K562 (cell line): ENCODE results near the gene AICDA. TPM values are rescaled to one million over a fixed set of nuclear protein-coding genes. Genes with fewer than 3 reads are reported as not detected.

Experiments used
- ATAC-seq: fragments of 200-7000 bp; cut with Tn5 transposase; 3 replicates; pipeline ENCODE4 v1.9.1; 2020; ENCODE audit warnings: moderate library complexity
- BruUV-seq: library from RNA; stranded (reverse); fragments of 400-500 nt; replicated peaks from 2 replicates; lab custom pipeline; 2021; lab: Mats Ljungman, UMichigan
- CTCF ChIA-PET: fragments of 300-600 bp; formaldehyde crosslinking; extraction: SDS; loops from one replicate; lab custom pipeline; 2021; ENCODE audit warnings: low intra/inter-chr PET ratio; lab: Yijun Ruan, JAX
- POLR2A ChIA-PET: fragments of 300-600, 350-650 bp; sonication (Branson Sonifier 250); formaldehyde crosslinking; extraction: SDS; loops from one replicate; lab custom pipeline; 2021; ENCODE audit warnings: antibody characterized with exemption, inconsistent platforms; lab: Yijun Ruan, JAX
- DNase-seq, 4 experiments: peaks; one replicate each; pipeline versions ENCODE4 v3.0.0 to v3.0.0-alpha.2; 2011 to 2018; ENCODE audit warnings: low spot score in 3 of 4, mixed read lengths in 3 of 4; ENCODE audit errors: extremely low read depth in 1 of 4
- FAIRE-seq: peaks from 2 replicates; lab custom pipeline; 2011; peaks lifted over from hg19 to GRCh38; lab: Jason Lieb, UNC
- H2AFZ ChIP-seq: 2 replicates; pipeline ENCODE4 v1.6.0; 2011; ENCODE audit warnings: low read depth, low read length, control low read depth, inconsistent platforms
- H3K27ac ChIP-seq: fragments of 200-600 bp; 3 replicates; pipeline ENCODE4 v1.8.0; 2011; ENCODE audit warnings: low read depth, mild to moderate bottlenecking, control low read depth, inconsistent platforms, low read length, moderate library complexity, mixed read lengths; ENCODE audit errors: extremely low read depth
- H3K27me3 ChIP-seq, 2 experiments: fragments of 300-600 bp in 1 of 2; 2 replicates in 1 of 2; 3 replicates in 1 of 2; pipeline versions ENCODE4 v1.6.0 to v1.8.0; 2011; ENCODE audit warnings: inconsistent platforms in 2 of 2, low read length in 2 of 2, mild to moderate bottlenecking in 1 of 2, mixed read lengths in 1 of 2, moderate library complexity in 1 of 2; ENCODE audit not compliant: control insufficient read depth in 2 of 2, insufficient read depth in 2 of 2
- H3K36me3 ChIP-seq: fragments of 300-600 bp; 3 replicates; pipeline ENCODE4 v1.8.0; 2011; ENCODE audit warnings: mild to moderate bottlenecking, low read length, inconsistent platforms; ENCODE audit not compliant: control insufficient read depth, insufficient read depth
- H3K4me1 ChIP-seq, 2 experiments: fragments of 200-600 bp in 1 of 2; replicated peaks in 1 of 2; 2 replicates in 1 of 2; 3 replicates in 1 of 2; pipeline versions ENCODE4 v1.5.1 to v1.8.0; 2011; ENCODE audit warnings: inconsistent platforms in 2 of 2, low read length in 2 of 2, mild to moderate bottlenecking in 1 of 2, mixed read lengths in 1 of 2, moderate library complexity in 1 of 2; ENCODE audit not compliant: control insufficient read depth in 2 of 2, insufficient read depth in 2 of 2
- H3K4me2 ChIP-seq: 2 replicates; pipeline ENCODE4 v1.6.1; 2011; ENCODE audit warnings: low read length, control low read depth, inconsistent platforms, mixed read lengths; ENCODE audit not compliant: insufficient read depth
- H3K4me3 ChIP-seq: fragments of 200-600 bp; sonication (generic), shearing (Covaris generic); 2 replicates; pipeline ENCODE4 v1.5.1; 2016; ENCODE audit warnings: control low read depth, inconsistent platforms
- H3K79me2 ChIP-seq: fragments of 200-600 bp; 3 replicates; pipeline ENCODE4 v1.8.0; 2011; ENCODE audit warnings: low read length, inconsistent platforms; ENCODE audit not compliant: control insufficient read depth, insufficient read depth
- H3K9ac ChIP-seq, 2 experiments: 2 replicates each; pipeline versions ENCODE4 v1.6.0 to v1.6.1; 2011; ENCODE audit warnings: low read depth in 2 of 2, low read length in 2 of 2, control low read depth in 1 of 2, inconsistent platforms in 1 of 2, mild to moderate bottlenecking in 1 of 2, mixed read lengths in 1 of 2; ENCODE audit not compliant: insufficient read depth in 1 of 2
- H3K9me1 ChIP-seq: one replicate; pipeline ENCODE4 v1.6.0; 2011; ENCODE audit warnings: inconsistent platforms, mild to moderate bottlenecking, low read length, moderate library complexity; ENCODE audit not compliant: control insufficient read depth, insufficient read depth
- H3K9me3 ChIP-seq: replicated peaks from 2 replicates; pipeline ENCODE4 v1.5.1; 2011; ENCODE audit warnings: low read depth, low read length, inconsistent platforms; ENCODE audit not compliant: control insufficient read depth, insufficient read depth
- H4K20me1 ChIP-seq: replicated peaks from 2 replicates; pipeline ENCODE4 v1.6.1; 2011; ENCODE audit warnings: low read length, inconsistent platforms, mixed read lengths; ENCODE audit not compliant: control insufficient read depth, insufficient read depth
- ATF6 ChIP-seq: sonication (generic); formaldehyde crosslinking; IDR thresholded peaks from 2 replicates; pipeline ENCODE4 v1.4.0; 2020; ENCODE audit warnings: mild to moderate bottlenecking, missing genetic modification reagents
- BCL6 ChIP-seq: fragments of 250-450 bp; sonication (Bioruptor Pico); IDR thresholded peaks from 2 replicates; pipeline ENCODE4 v1.4.0; 2020
- BRF2 ChIP-seq: IDR thresholded peaks from 3 replicates; pipeline ENCODE4 v1.6.1; 2011; ENCODE audit warnings: borderline replicate concordance, mild to moderate bottlenecking; ENCODE audit not compliant: insufficient read length, insufficient read depth
- CREBBP ChIP-seq: IDR thresholded peaks from one replicate; pipeline ENCODE4 v1.6.1; 2012; ENCODE audit warnings: low read depth, mild to moderate bottlenecking, control low read depth, inconsistent platforms, low read length
- TSC22D4 ChIP-seq: fragments of 450-650 bp; IDR thresholded peaks from 2 replicates; pipeline ENCODE4 v1.6.1; 2016; ENCODE audit warnings: missing genetic modification characterization, missing biosample characterization, control low read depth
- ZNF174 ChIP-seq: fragments of 250-450 bp; sonication (Bioruptor Pico); IDR thresholded peaks from 2 replicates; pipeline ENCODE4 v1.4.0; 2020; ENCODE audit warnings: mild to moderate bottlenecking
- ZNF24 ChIP-seq: fragments of 450-650 bp; IDR thresholded peaks from 2 replicates; pipeline ENCODE4 v1.6.1; 2016
- ZNF395 ChIP-seq: fragments of 200-800 bp; sonication (Bioruptor generic); IDR thresholded peaks from 2 replicates; pipeline ENCODE4 v1.6.1; 2017; ENCODE audit warnings: missing genetic modification characterization, missing compliant biosample characterization
- ZNF655 ChIP-seq: fragments of 250-450 bp; sonication (Bioruptor Pico); IDR thresholded peaks from 2 replicates; pipeline ENCODE4 v1.5.0; 2021
- ZNF695 ChIP-seq: fragments of 450-650 bp; formaldehyde crosslinking; IDR thresholded peaks from 2 replicates; pipeline ENCODE4 v1.4.0; 2020; ENCODE audit warnings: mild to moderate bottlenecking, moderate library complexity
- WGBS: fragments of 100-300 bp; shearing (Covaris generic); methylation state at CpG from one replicate; pipeline ENCODE4 v1.1.6; 2016; ENCODE audit warnings: low coverage, mixed read lengths; ENCODE audit not compliant: insufficient coverage; ENCODE audit errors: missing lambda C conversion rate; 5-methylcytosine and 5-hydroxymethylcytosine counted together
- in situ Hi-C: fragments of 300-500 bp; cut with MboI; formaldehyde crosslinking; loops from 4 replicates; pipeline ENCODE4 v1.15.0; 2018; ENCODE audit warnings: inconsistent platforms, mixed read lengths
- intact Hi-C: fragments of 100-400 bp; cut with micrococcal nuclease; formaldehyde crosslinking; loops from 2 replicates; pipeline ENCODE4 v1.14.2; 2022
- polyA plus RNA-seq, 8 experiments: library from polyadenylated mRNA; depleted of rRNA in 4 of 8; stranded (reverse) in 5 of 8; unstranded in 3 of 8; fragments of >200 nt; fragmentation: Nextera tagmentation in 2 of 8; fragmentation: Illumina TruSeq in 1 of 8; extraction: Ambion mirVana in 2 of 8; extraction: Trizol in 1 of 8; gene quantifications; 2 replicates each; pipeline versions ENCODE4 v1.2.1 to v1.2.3, GENCODE V29; 2011 to 2014; ENCODE audit warnings: inconsistent platforms in 1 of 8, missing spikeins in 1 of 8
- total RNA-seq, 7 experiments: library from RNA; depleted of rRNA in 6 of 7; stranded (reverse); fragments of >200 nt in 6 of 7; fragmentation: Illumina TruSeq in 2 of 7; extraction: Trizol in 2 of 7; gene quantifications; 2 replicates each; pipeline versions ENCODE4 v1.2.1 to v1.2.3, GENCODE V29; 2011 to 2021; ENCODE audit warnings: low replicate concordance in 1 of 7
- TF ChIP-seq, protein P1 (sequence below), 2 experiments: fragments of 450-650 bp in 1 of 2; sonication (generic) in 1 of 2; formaldehyde crosslinking in 1 of 2; IDR thresholded peaks in 1 of 2; conservative IDR thresholded peaks in 1 of 2; 2 replicates each; pipeline versions ENCODE4 v1.6.1 to v1.8.1; 2016 to 2023; ENCODE audit warnings: mild to moderate bottlenecking in 2 of 2, moderate library complexity in 2 of 2, inconsistent platforms in 1 of 2, missing genetic modification reagents in 1 of 2
- TF ChIP-seq, protein P2 (sequence below): fragments of 450-650 bp; formaldehyde crosslinking; IDR thresholded peaks from 2 replicates; pipeline ENCODE4 v1.4.0; 2020; ENCODE audit warnings: mild to moderate bottlenecking, moderate library complexity

Gene AICDA
- total and polyA plus RNA-seq, 9 of the 15 experiments (the other 6 are each of a cell fraction or from before 2014, with no cell fraction given) = not detected

- H3K9me3 ChIP-seq = no peaks in the 10 kb centered on the region
- ChIA-PET POLR2A (no interaction called here), CTCF (no interaction called here)
- H3K79me2 ChIP-seq = no peaks in the 10 kb centered on the region
- BruUV-seq = no TSS peak
- DNase-seq (no peak), ATAC-seq (no peak), FAIRE-seq (no peak)
- peaks cover 0 to 2% of the 10 kb centered on the region in 2 experiments; a peak in 1 of 5 replicates for H3K27me3 ChIP-seq
- H3K9me1 ChIP-seq = no peaks in the 10 kb centered on the region
- no peak overlapping the region for H3K4me2 ChIP-seq
- H2AFZ ChIP-seq = no peak overlapping the region
- no peaks in the 10 kb centered on the region for H4K20me1 ChIP-seq
- no peaks in the 10 kb centered on the region; a peak in 1 of 5 replicates for H3K4me1 ChIP-seq
- no peak overlapping the region for H3K4me3 ChIP-seq
- WGBS = 1% methylated on average over 11 of the region's 11 CpGs
- in situ Hi-C loops (no loop called here), intact Hi-C loops (no loop called here)
- no peak overlapping the region for H3K27ac ChIP-seq
- H3K36me3 ChIP-seq = no peaks in the 10 kb centered on the region
- H3K9ac ChIP-seq = no peak overlapping the region
- TF ChIP-seq ZNF695 (CRISPR knock-in tag) (no peak), ZNF174 (CRISPR knock-in tag) (no peak), ZNF655 (CRISPR knock-in tag) (no peak), ZNF395 (CRISPR knock-in tag) (no peak), BCL6 (no peak), ZNF24 (no peak), TSC22D4 (no peak), ATF6 (no peak), BRF2 (no peak), CREBBP (no peak)
- TF ChIP-seq, protein P1, sequence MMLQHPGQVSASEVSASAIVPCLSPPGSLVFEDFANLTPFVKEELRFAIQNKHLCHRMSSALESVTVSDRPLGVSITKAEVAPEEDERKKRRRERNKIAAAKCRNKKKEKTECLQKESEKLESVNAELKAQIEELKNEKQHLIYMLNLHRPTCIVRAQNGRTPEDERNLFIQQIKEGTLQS (IDR thresholded peaks at IDR 0.05) = no peak
- TF ChIP-seq, protein P1 (CRISPR knock-in tag; conservative IDR thresholded peaks at IDR 0.05) = no peak
- TF ChIP-seq, protein P2, sequence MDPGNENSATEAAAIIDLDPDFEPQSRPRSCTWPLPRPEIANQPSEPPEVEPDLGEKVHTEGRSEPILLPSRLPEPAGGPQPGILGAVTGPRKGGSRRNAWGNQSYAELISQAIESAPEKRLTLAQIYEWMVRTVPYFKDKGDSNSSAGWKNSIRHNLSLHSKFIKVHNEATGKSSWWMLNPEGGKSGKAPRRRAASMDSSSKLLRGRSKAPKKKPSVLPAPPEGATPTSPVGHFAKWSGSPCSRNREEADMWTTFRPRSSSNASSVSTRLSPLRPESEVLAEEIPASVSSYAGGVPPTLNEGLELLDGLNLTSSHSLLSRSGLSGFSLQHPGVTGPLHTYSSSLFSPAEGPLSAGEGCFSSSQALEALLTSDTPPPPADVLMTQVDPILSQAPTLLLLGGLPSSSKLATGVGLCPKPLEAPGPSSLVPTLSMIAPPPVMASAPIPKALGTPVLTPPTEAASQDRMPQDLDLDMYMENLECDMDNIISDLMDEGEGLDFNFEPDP = no peak
Measured at GRCh38 chr12:8559676-8560075, 53.0 kb downstream of the AICDA start.
